OCI-LY7 (cell line): ENCODE measurements around the gene DPEP1. TPM values are rescaled to one million over a fixed set of nuclear protein-coding genes. Genes with fewer than 3 reads are reported as not detected.
"Not testable (repeated sequence)": the region's sequence is repeated elsewhere in the genome, so short reads cannot be mapped to it uniquely, and the experiment has no call there.

ENCODE experiments used
- BruUV-seq: library from RNA; stranded (reverse); fragments of 400-500 nt; replicated peaks from 2 replicates; lab custom pipeline; 2021; lab: Mats Ljungman, UMichigan
- CTCF ChIA-PET: fragments of 300-600 bp; sonication (Branson Sonifier 250); formaldehyde crosslinking; loops from one replicate; lab custom pipeline; 2022; ENCODE audit warnings: antibody characterized with exemption; ENCODE audit not compliant: unreplicated experiment; lab: Charles Lee
- POLR2A ChIA-PET: fragments of 300-600 bp; sonication (Branson Sonifier 250); formaldehyde crosslinking; loops from one replicate; lab custom pipeline; 2022; ENCODE audit warnings: antibody characterized with exemption; lab: Charles Lee
- DNase-seq: peaks from one replicate; pipeline ENCODE4 v3.0.0-alpha.2; 2015; ENCODE audit warnings: low spot score
- H2AFZ ChIP-seq: fragments of 200-600 bp; sonication (generic), shearing (Covaris generic); 2 replicates; pipeline ENCODE4 v1.6.1; 2014; ENCODE audit warnings: mild to moderate bottlenecking, antibody characterized with exemption, low read length, moderate library complexity
- H3K27ac ChIP-seq: fragments of 200-600 bp; sonication (generic); 2 replicates; pipeline ENCODE4 v1.5.1; 2014; ENCODE audit warnings: mixed run types, low read depth, mild to moderate bottlenecking, moderate library complexity, low read length, inconsistent platforms; ENCODE audit not compliant: poor library complexity, severe bottlenecking
- H3K36me3 ChIP-seq: fragments of 200-600 bp; sonication (generic); 2 replicates; pipeline ENCODE4 v1.6.1; 2014; ENCODE audit warnings: mild to moderate bottlenecking, antibody characterized with exemption, low read length, moderate library complexity, mixed read lengths; ENCODE audit not compliant: insufficient read depth
- H3K4me1 ChIP-seq: fragments of 200-600 bp; sonication (generic); 2 replicates; pipeline ENCODE4 v1.5.1; 2014; ENCODE audit warnings: mild to moderate bottlenecking, low read length; ENCODE audit not compliant: insufficient read depth, poor library complexity, severe bottlenecking
- H3K4me2 ChIP-seq: fragments of 200-600 bp; sonication (generic); 2 replicates; pipeline ENCODE4 v1.6.1; 2014; ENCODE audit warnings: mild to moderate bottlenecking, low read length
- H3K4me3 ChIP-seq: fragments of 200-600 bp; sonication (generic); 2 replicates; pipeline ENCODE4 v1.5.1; 2014; ENCODE audit warnings: mild to moderate bottlenecking, low read depth, low read length; ENCODE audit not compliant: poor library complexity, severe bottlenecking
- H3K79me2 ChIP-seq: fragments of 200-600 bp; sonication (generic); 2 replicates; pipeline ENCODE4 v1.6.1; 2016; ENCODE audit warnings: low read depth, mild to moderate bottlenecking, low read length, moderate library complexity, mixed read lengths; ENCODE audit not compliant: insufficient read depth
- H3K9me2 ChIP-seq: fragments of 200-600 bp; sonication (generic); 2 replicates; pipeline ENCODE4 v1.6.1; 2016; ENCODE audit warnings: mild to moderate bottlenecking, low read length, mixed read lengths; ENCODE audit not compliant: insufficient read depth
- H3K9me3 ChIP-seq: fragments of 200-600 bp; sonication (generic); 2 replicates; pipeline ENCODE4 v1.6.1; 2014; ENCODE audit warnings: mild to moderate bottlenecking, mixed run types, low read length, mixed read lengths
- H4K20me1 ChIP-seq: fragments of 200-600 bp; sonication (generic); 2 replicates; pipeline ENCODE4 v1.6.1; 2014; ENCODE audit warnings: mild to moderate bottlenecking, antibody characterized with exemption, low read length, moderate library complexity, mixed read lengths; ENCODE audit not compliant: insufficient read depth
- CTCF ChIP-seq: fragments of 200-600 bp; sonication (generic); conservative IDR thresholded peaks from 2 replicates; pipeline ENCODE4 v1.5.1; 2014; ENCODE audit warnings: mild to moderate bottlenecking, antibody characterized with exemption, low read length, moderate library complexity, mixed read lengths
- EZH2phosphoT487 ChIP-seq: fragments of 200-600 bp; sonication (generic); IDR thresholded peaks from 2 replicates; pipeline ENCODE4 v1.6.1; 2018; ENCODE audit warnings: low read depth, borderline replicate concordance, mild to moderate bottlenecking, mixed run types, antibody characterized with exemption, low read length, moderate library complexity, mixed read lengths
- intact Hi-C: fragments of 100-400 bp; cut with micrococcal nuclease; formaldehyde crosslinking; loops from one replicate; pipeline ENCODE4 v1.10.0; 2022; ENCODE audit not compliant: unreplicated experiment
- total RNA-seq, 2 experiments: library from RNA; depleted of rRNA in 1 of 2; stranded (reverse); fragments of >200 nt in 1 of 2; shearing (Covaris generic) in 1 of 2; gene quantifications; 2 replicates each; pipeline ENCODE4 v1.2.3, GENCODE V29; 2014 to 2022

The DPEP1 gene
- total RNA-seq, 2 experiments from 2014 or later, result not detected

GRCh38 chr16:89629827-89630610 lies 16.6 kb downstream of the DPEP1 start:
- Histone ChIP-seq H3K4me1 (no peaks in the 10 kb centered on the region), H2AFZ (no peak overlapping the region), H3K27ac (no peak overlapping the region), H3K4me2 (no peak overlapping the region), H3K9me2 (no peaks in the 10 kb centered on the region), H3K36me3 (no peaks in the 10 kb centered on the region), H3K9me3 (no peaks in the 10 kb centered on the region), H3K79me2 (no peaks in the 10 kb centered on the region), H3K4me3 (no peak overlapping the region), H4K20me1 (no peaks in the 10 kb centered on the region)
- TF ChIP-seq CTCF (no peak), EZH2phosphoT487 (no peak)
- ChIA-PET POLR2A (no interaction called here), CTCF (no interaction called here)
- no TSS peak for BruUV-seq
- intact Hi-C loops, result no loop called here
- no peak for DNase-seq

- H3K27ac ChIP-seq, result no peak overlapping the region
- no peak overlapping the region for H2AFZ ChIP-seq
- H3K36me3 ChIP-seq, result no peaks in the 10 kb centered on the region
- H3K4me1 ChIP-seq, result no peaks in the 10 kb centered on the region
- no peaks in the 10 kb centered on the region for H3K9me2 ChIP-seq
- no peak for DNase-seq
- intact Hi-C loops, result no loop called here
- H3K4me2 ChIP-seq, result no peak overlapping the region
- BruUV-seq, result no TSS peak
- no peak for TF ChIP-seq EZH2phosphoT487
- TF ChIP-seq CTCF, result no peak
- H3K79me2 ChIP-seq, result no peaks in the 10 kb centered on the region
- H4K20me1 ChIP-seq, result no peaks in the 10 kb centered on the region
- no peaks in the 10 kb centered on the region for H3K9me3 ChIP-seq
- POLR2A ChIA-PET, result interaction anchor here (0.7 kb wide), 1 partner anchor 94 kb away, joined by 3 read pairs; no protein-coding TSS in a partner anchor
- H3K4me3 ChIP-seq, result no peak overlapping the region
- CTCF ChIA-PET, result no interaction called here
These were observed 19.7 kb downstream of the DPEP1 start for GRCh38 chr16:89633064-89633631.

GRCh38 chr16:89634463-89635385 lies 21.3 kb downstream of the DPEP1 start:
- H3K4me2 ChIP-seq, H3K9me2 ChIP-seq, H4K20me1 ChIP-seq, DNase-seq, H3K4me3 ChIP-seq, H3K36me3 ChIP-seq, H3K79me2 ChIP-seq, H2AFZ ChIP-seq, H3K4me1 ChIP-seq, H3K27ac ChIP-seq, intact Hi-C loops, BruUV-seq, H3K9me3 ChIP-seq, CTCF ChIA-PET: not testable (repeated sequence)
- POLR2A ChIA-PET, result interaction anchor here (0.6 kb wide), 2 partner anchors 24 to 284 kb away, joined by 4 to 5 read pairs; partner anchors contain the start of gene MC1R
